K562 (cell line): ENCODE results near the gene CCDC136. TPM values are rescaled to one million over a fixed set of nuclear protein-coding genes. Genes with fewer than 3 reads are reported as not detected.

Experiments
- BDP1 ChIP-seq: IDR thresholded peaks from 3 replicates; pipeline ENCODE4 v1.6.1; 2011; ENCODE audit not compliant: insufficient read length, insufficient read depth
- ELF2 ChIP-seq: fragments of 250-450 bp; sonication (Bioruptor Pico); IDR thresholded peaks from 2 replicates; pipeline ENCODE4 v1.5.0; 2021; ENCODE audit warnings: mild to moderate bottlenecking
- NCOA1 ChIP-seq: fragments of 450-650 bp; IDR thresholded peaks from 2 replicates; pipeline ENCODE4 v1.6.1; 2016; ENCODE audit warnings: low read depth
- NCOR1 ChIP-seq: fragments of 450-650 bp; IDR thresholded peaks from 2 replicates; pipeline ENCODE4 v1.6.1; 2016; ENCODE audit warnings: mild to moderate bottlenecking, moderate library complexity
- NFRKB ChIP-seq: fragments of 450-650 bp; IDR thresholded peaks from 2 replicates; pipeline ENCODE4 v1.6.1; 2016; ENCODE audit warnings: low read depth
- PHB2 ChIP-seq: fragments of 450-650 bp; IDR thresholded peaks from 2 replicates; pipeline ENCODE4 v1.6.1; 2017; ENCODE audit warnings: low read depth
- RNF2 ChIP-seq: sonication (generic); IDR thresholded peaks from 2 replicates; pipeline ENCODE4 v1.6.1; 2016
- ZNF232 ChIP-seq: sonication (generic); formaldehyde crosslinking; IDR thresholded peaks from 2 replicates; pipeline ENCODE4 v1.8.0; 2022; ENCODE audit warnings: mild to moderate bottlenecking, missing genetic modification reagents
- ZNF589 ChIP-seq: fragments of 200-800 bp; sonication (Bioruptor generic); IDR thresholded peaks from 2 replicates; pipeline ENCODE4 v1.6.1; 2016; ENCODE audit warnings: low read depth, missing genetic modification characterization, missing compliant biosample characterization
- polyA plus RNA-seq, 8 experiments: library from polyadenylated mRNA; depleted of rRNA in 4 of 8; stranded (reverse) in 5 of 8; unstranded in 3 of 8; fragments of >200 nt; fragmentation: Nextera tagmentation in 2 of 8; fragmentation: Illumina TruSeq in 1 of 8; extraction: Ambion mirVana in 2 of 8; extraction: Trizol in 1 of 8; gene quantifications; 2 replicates each; pipeline versions ENCODE4 v1.2.1 to v1.2.3, GENCODE V29; 2011 to 2014; ENCODE audit warnings: inconsistent platforms in 1 of 8, missing spikeins in 1 of 8
- total RNA-seq, 7 experiments: library from RNA; depleted of rRNA in 6 of 7; stranded (reverse); fragments of >200 nt in 6 of 7; fragmentation: Illumina TruSeq in 2 of 7; extraction: Trizol in 2 of 7; gene quantifications; 2 replicates each; pipeline versions ENCODE4 v1.2.1 to v1.2.3, GENCODE V29; 2011 to 2021; ENCODE audit warnings: low replicate concordance in 1 of 7
- TF ChIP-seq, protein P1 (sequence below): fragments of 250-450 bp; sonication (Bioruptor Pico); IDR thresholded peaks from 2 replicates; pipeline ENCODE4 v1.4.0; 2020; ENCODE audit warnings: mild to moderate bottlenecking, moderate library complexity, borderline replicate concordance
- TF ChIP-seq, protein P2 (sequence below), 3 experiments: IDR thresholded peaks in 2 of 3; conservative IDR thresholded peaks in 1 of 3; 2 replicates each; pipeline ENCODE4 v1.5.1; 2011 to 2012; ENCODE audit warnings: low read length in 3 of 3, mild to moderate bottlenecking in 3 of 3, control low read depth in 2 of 3, improper control_type of control experiment in 1 of 3, inconsistent platforms in 1 of 3, low read depth in 1 of 3, mixed read lengths in 1 of 3, moderate library complexity in 1 of 3; ENCODE audit not compliant: insufficient read depth in 2 of 3
- TF ChIP-seq, protein P3 (sequence below): fragments of 200-800 bp; sonication (Bioruptor generic); IDR thresholded peaks from 2 replicates; pipeline ENCODE4 v1.6.1; 2017; ENCODE audit warnings: missing genetic modification characterization, missing compliant biosample characterization
- TF ChIP-seq, protein P4 (sequence below): fragments of 450-650 bp; formaldehyde crosslinking; IDR thresholded peaks from 2 replicates; pipeline ENCODE4 v1.4.0; 2020; ENCODE audit warnings: mild to moderate bottlenecking, moderate library complexity
- TF ChIP-seq, protein P5 (sequence below): fragments of 450-650 bp; IDR thresholded peaks from 2 replicates; pipeline ENCODE4 v1.7.1; 2018; ENCODE audit warnings: mild to moderate bottlenecking, low read depth; ENCODE audit not compliant: partially characterized antibody

CCDC136 gene
- total and polyA plus RNA-seq, 9 of the 15 experiments (the other 6 are each of a cell fraction or from before 2014, with no cell fraction given): 2.4 to 40.8 (median 26.5) TPM

DNA sequence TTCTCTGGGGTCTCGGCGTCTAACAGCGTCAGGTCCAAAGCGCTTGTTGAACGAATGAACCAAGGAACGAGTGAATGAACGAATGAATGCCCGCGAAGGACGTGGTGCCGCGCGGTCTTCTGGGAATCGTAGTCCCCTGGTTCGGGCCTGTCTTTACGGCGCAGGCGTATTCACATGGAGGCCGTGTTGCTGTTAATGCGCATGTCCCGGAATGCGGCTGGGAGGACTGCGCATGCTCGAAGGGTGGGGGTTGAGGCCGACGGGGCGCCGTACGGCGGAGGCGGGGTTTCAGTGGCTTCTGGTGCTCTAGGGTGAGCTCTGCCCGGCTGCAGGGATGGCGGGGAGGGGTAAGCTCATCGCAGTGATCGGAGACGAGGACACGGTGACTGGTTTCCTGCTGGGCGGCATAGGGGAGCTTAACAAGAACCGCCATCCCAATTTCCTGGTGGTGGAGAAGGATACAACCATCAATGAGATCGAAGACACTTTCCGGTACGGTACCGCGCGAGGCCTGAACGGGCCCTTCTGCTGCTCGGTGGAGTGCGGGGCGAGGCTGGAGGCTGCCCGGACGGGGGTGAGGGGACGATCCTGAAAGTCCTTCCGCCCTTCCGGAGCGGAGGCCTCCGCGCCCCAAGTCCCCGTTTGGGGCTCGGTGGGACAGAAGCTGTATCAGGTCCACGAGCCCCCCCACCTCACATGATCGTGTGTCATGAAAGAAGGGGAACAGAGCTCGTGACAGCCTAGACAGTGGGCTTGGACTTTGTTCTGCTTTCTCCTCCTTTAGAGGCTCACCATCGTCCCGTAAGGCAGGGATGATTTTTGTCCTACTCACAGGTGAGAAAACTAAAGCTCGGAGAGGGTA lies 71.0 kb downstream of the CCDC136 start, which contains the start of gene ATP6V1F (continued):
- TF ChIP-seq, protein P1, sequence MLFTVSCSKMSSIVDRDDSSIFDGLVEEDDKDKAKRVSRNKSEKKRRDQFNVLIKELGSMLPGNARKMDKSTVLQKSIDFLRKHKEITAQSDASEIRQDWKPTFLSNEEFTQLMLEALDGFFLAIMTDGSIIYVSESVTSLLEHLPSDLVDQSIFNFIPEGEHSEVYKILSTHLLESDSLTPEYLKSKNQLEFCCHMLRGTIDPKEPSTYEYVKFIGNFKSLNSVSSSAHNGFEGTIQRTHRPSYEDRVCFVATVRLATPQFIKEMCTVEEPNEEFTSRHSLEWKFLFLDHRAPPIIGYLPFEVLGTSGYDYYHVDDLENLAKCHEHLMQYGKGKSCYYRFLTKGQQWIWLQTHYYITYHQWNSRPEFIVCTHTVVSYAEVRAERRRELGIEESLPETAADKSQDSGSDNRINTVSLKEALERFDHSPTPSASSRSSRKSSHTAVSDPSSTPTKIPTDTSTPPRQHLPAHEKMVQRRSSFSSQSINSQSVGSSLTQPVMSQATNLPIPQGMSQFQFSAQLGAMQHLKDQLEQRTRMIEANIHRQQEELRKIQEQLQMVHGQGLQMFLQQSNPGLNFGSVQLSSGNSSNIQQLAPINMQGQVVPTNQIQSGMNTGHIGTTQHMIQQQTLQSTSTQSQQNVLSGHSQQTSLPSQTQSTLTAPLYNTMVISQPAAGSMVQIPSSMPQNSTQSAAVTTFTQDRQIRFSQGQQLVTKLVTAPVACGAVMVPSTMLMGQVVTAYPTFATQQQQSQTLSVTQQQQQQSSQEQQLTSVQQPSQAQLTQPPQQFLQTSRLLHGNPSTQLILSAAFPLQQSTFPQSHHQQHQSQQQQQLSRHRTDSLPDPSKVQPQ (CRISPR knock-in tag): no peak
- TF ChIP-seq ZNF232 (CRISPR knock-in tag) (0 out of 2 replicates have a peak, but pooled peaks have one; percentile 58), ZNF589 (CRISPR knock-in tag) (no peak), RNF2 (no peak), NCOR1 (no peak), BDP1 (no peak), NFRKB (peak; percentile 41; the same call in 1 of the 2 replicates), PHB2 (no peak; the same call in none of the 2 replicates), NCOA1 (peak; percentile 53; the same call in 1 of the 2 replicates), ELF2 (CRISPR knock-in tag) (no peak)
- TF ChIP-seq, protein P2, sequence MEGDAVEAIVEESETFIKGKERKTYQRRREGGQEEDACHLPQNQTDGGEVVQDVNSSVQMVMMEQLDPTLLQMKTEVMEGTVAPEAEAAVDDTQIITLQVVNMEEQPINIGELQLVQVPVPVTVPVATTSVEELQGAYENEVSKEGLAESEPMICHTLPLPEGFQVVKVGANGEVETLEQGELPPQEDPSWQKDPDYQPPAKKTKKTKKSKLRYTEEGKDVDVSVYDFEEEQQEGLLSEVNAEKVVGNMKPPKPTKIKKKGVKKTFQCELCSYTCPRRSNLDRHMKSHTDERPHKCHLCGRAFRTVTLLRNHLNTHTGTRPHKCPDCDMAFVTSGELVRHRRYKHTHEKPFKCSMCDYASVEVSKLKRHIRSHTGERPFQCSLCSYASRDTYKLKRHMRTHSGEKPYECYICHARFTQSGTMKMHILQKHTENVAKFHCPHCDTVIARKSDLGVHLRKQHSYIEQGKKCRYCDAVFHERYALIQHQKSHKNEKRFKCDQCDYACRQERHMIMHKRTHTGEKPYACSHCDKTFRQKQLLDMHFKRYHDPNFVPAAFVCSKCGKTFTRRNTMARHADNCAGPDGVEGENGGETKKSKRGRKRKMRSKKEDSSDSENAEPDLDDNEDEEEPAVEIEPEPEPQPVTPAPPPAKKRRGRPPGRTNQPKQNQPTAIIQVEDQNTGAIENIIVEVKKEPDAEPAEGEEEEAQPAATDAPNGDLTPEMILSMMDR (IDR thresholded peaks at IDR 0.05 in 2 of 3, conservative IDR thresholded peaks at IDR 0.05 in 1 of 3; ENCODE audit: insufficient read depth in 2 of 3, low read depth in 1 of 3, low read length in 3 of 3): peak in 1 of 3 experiments; percentile 12; a peak in 2 of 6 replicates
- TF ChIP-seq, protein P3, sequence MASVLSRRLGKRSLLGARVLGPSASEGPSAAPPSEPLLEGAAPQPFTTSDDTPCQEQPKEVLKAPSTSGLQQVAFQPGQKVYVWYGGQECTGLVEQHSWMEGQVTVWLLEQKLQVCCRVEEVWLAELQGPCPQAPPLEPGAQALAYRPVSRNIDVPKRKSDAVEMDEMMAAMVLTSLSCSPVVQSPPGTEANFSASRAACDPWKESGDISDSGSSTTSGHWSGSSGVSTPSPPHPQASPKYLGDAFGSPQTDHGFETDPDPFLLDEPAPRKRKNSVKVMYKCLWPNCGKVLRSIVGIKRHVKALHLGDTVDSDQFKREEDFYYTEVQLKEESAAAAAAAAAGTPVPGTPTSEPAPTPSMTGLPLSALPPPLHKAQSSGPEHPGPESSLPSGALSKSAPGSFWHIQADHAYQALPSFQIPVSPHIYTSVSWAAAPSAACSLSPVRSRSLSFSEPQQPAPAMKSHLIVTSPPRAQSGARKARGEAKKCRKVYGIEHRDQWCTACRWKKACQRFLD: no peak
- TF ChIP-seq, protein P4, sequence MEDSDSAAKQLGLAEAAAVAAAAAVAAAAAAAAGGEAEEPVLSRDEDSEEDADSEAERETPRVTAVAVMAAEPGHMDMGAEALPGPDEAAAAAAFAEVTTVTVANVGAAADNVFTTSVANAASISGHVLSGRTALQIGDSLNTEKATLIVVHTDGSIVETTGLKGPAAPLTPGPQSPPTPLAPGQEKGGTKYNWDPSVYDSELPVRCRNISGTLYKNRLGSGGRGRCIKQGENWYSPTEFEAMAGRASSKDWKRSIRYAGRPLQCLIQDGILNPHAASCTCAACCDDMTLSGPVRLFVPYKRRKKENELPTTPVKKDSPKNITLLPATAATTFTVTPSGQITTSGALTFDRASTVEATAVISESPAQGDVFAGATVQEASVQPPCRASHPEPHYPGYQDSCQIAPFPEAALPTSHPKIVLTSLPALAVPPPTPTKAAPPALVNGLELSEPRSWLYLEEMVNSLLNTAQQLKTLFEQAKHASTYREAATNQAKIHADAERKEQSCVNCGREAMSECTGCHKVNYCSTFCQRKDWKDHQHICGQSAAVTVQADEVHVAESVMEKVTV (CRISPR knock-in tag): no peak
- TF ChIP-seq, protein P5, sequence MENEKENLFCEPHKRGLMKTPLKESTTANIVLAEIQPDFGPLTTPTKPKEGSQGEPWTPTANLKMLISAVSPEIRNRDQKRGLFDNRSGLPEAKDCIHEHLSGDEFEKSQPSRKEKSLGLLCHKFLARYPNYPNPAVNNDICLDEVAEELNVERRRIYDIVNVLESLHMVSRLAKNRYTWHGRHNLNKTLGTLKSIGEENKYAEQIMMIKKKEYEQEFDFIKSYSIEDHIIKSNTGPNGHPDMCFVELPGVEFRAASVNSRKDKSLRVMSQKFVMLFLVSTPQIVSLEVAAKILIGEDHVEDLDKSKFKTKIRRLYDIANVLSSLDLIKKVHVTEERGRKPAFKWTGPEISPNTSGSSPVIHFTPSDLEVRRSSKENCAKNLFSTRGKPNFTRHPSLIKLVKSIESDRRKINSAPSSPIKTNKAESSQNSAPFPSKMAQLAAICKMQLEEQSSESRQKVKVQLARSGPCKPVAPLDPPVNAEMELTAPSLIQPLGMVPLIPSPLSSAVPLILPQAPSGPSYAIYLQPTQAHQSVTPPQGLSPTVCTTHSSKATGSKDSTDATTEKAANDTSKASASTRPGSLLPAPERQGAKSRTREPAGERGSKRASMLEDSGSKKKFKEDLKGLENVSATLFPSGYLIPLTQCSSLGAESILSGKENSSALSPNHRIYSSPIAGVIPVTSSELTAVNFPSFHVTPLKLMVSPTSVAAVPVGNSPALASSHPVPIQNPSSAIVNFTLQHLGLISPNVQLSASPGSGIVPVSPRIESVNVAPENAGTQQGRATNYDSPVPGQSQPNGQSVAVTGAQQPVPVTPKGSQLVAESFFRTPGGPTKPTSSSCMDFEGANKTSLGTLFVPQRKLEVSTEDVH: no peak
